GM12865 (cell line): ENCODE data around the gene RPL41.

Experiments
- DNase-seq: peaks from one replicate; pipeline ENCODE4 v3.0.0; 2010; ENCODE audit warnings: low read depth
- H3K4me3 ChIP-seq: 2 replicates; pipeline ENCODE4 v1.5.1; 2011; ENCODE audit warnings: mild to moderate bottlenecking, low read depth, low read length, control low read depth
- CTCF ChIP-seq: IDR thresholded peaks from 2 replicates; pipeline ENCODE4 v1.5.1; 2011; ENCODE audit warnings: low read length, control low read depth, low read depth, inconsistent platforms; ENCODE audit not compliant: insufficient read depth; ENCODE audit errors: missing control alignments

RPL41 gene

DNA sequence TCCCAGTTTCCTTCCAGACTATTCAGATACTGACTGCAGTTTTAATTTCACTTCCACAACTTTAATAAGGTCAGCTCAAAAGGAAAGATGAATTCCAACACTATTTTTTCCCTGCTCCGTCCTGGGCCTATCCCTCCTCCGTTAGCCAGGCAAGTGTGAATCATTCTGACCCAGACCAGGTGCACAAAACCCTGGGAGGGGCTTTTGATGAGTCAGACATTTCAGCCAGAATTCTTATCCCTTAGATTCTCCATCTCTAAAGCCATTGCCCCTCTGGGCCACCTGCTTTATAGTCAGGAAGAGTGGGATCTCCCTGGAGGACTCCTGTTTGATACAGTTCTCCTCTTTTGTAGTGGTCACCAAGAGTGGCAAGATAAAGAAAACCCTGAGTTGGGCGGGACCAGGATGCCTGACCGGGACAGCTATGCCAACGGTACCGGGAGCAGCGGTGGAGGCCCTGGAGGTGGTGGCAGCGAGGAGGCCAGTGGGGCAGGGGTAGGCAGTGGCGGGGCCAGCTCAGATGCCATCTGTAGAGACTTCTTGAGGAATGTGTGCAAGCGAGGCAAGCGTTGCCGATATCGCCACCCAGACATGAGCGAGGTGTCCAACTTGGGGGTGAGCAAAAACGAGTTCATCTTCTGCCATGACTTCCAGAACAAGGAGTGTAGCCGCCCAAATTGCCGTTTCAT, 3.9 kb downstream of the RPL41 start:
- DNase-seq = no peak

DNA sequence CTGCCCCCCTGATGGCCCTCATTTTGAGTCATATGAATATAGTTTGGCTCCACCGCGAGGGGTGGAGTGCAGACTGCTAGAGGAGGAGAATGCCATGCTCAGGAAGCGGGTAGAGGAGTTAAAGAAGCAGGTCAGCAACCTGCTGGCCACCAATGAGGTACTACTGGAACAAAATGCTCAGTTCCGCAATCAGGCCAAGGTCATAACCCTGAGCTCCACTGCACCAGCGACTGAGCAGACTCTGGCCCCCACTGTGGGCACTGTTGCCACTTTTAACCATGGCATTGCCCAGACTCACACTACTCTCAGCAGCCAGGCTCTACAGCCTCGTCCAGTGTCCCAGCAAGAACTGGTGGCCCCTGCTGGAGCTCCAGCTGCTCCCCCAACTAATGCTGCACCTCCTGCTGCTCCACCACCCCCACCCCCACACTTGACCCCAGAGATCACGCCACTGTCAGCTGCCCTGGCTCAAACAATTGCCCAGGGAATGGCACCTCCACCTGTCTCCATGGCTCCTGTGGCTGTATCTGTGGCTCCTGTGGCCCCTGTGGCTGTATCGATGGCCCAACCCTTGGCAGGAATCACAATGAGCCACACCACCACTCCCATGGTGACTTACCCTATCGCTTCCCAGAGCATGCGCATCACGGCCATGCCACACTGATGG, 4.9 kb downstream of the RPL41 start:
- no peak overlapping the region for H3K4me3 ChIP-seq
- no peak for TF ChIP-seq CTCF
- DNase-seq = no peak

More for the DNA sequence above, 3.9 kb downstream of the RPL41 start:
- no peak for TF ChIP-seq CTCF
- H3K4me3 ChIP-seq = no peak overlapping the region

DNA sequence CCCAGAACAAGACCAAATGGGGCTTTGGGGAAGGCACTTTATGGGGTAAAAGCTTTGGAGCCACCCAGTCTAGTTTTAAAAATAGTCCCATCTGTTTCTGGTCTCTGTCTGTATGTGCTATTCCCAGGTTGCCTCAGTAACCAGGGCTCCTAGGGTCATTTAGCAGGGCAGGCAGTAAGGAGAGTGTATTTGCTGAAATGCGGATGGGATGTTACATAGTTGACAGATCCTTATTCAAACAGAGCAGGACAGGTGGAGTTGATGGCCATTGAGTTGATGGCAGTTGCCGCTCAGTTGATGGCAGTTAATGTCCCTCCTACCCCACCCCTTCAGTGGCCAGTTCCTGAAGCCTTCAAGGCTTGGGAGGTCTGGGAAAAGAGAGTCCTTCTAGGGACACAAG, 6.2 kb downstream of the RPL41 start:
- TF ChIP-seq CTCF = no peak
- no peak for DNase-seq
- no peak overlapping the region for H3K4me3 ChIP-seq

DNA sequence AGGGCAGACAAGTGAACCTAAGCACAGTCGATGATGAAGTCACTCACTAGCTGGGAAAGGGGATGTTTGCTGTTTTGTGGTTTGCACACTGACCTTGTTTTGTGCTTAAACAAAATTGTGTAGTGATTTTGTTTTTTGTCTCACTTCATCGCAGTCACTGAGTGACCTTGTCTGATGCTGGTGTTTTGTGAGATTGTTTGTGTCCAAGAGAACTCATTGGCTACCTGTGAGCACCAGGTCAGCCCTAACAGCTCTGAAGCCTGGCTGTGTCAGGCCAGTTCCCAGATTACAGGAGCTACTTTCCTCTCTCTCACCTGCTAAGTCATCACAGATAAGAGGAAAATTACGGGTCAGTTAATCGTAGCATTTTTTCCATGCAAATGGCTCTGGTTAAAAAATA, 7.7 kb downstream of the RPL41 start:
- TF ChIP-seq CTCF = no peak
- no peak overlapping the region for H3K4me3 ChIP-seq
- DNase-seq = no peak

- peak; percentile 41 for DNase-seq
- no peak overlapping the region for H3K4me3 ChIP-seq
- TF ChIP-seq CTCF = no peak
These were observed 10.4 kb downstream of the RPL41 start for GRCh38 chr12:56126732-56127239.

- H3K4me3 ChIP-seq = peak overlapping the region; percentile 92
- no peak for TF ChIP-seq CTCF
- DNase-seq = no peak
These were observed 11.1 kb downstream of the RPL41 start for GRCh38 chr12:56127485-56127887.
